Thoracic aorta (tissue), 2 donors: Measurements from ENCODE around the gene RASA3. TPM values are rescaled to one million over a fixed set of nuclear protein-coding genes. Genes with fewer than 3 reads are reported as not detected.

Experiments
- ATAC-seq: fragments of 150-250 bp; one replicate; pipeline ENCODE4 v1.8.0; 2017; ENCODE audit warnings: low read depth; ENCODE audit not compliant: insufficient number of reproducible peaks, low FRiP score
- DNase-seq: peaks from one replicate; pipeline ENCODE4 v3.0.0-alpha.2; 2020; ENCODE audit warnings: low spot score
- H3K27ac ChIP-seq, 2 donors: fragments of 200-600 bp; sonication (generic); 1 replicate in 1 of 2; 2 replicates in 1 of 2; pipeline ENCODE4 v1.5.1; 2016; ENCODE audit warnings: mild to moderate bottlenecking in 2 of 2, moderate library complexity in 2 of 2
- H3K27me3 ChIP-seq: fragments of 200-600 bp; sonication (generic); replicated peaks from 2 replicates; pipeline ENCODE4 v1.6.0; 2016; ENCODE audit warnings: mild to moderate bottlenecking; ENCODE audit not compliant: insufficient read depth
- H3K36me3 ChIP-seq: fragments of 200-600 bp; sonication (generic); one replicate; pipeline ENCODE4 v1.5.1; 2016
- H3K4me1 ChIP-seq, 2 donors: fragments of 200-600 bp; sonication (generic); 1 replicate in 1 of 2; 2 replicates in 1 of 2; pipeline versions ENCODE4 v1.5.1 to v1.6.0; 2016; ENCODE audit warnings: low read depth in 2 of 2, mild to moderate bottlenecking in 1 of 2; ENCODE audit not compliant: control insufficient read depth in 1 of 2
- H3K4me3 ChIP-seq: fragments of 200-600 bp; sonication (generic); 2 replicates; pipeline ENCODE4 v1.5.1; 2016; ENCODE audit warnings: mild to moderate bottlenecking
- H3K9me3 ChIP-seq: fragments of 200-600 bp; sonication (generic); 2 replicates; pipeline ENCODE4 v1.5.1; 2016
- CTCF ChIP-seq: fragments of 200-600 bp; sonication (generic); IDR thresholded peaks from one replicate; pipeline ENCODE4 v1.5.1; 2019; ENCODE audit warnings: antibody characterized with exemption
- total RNA-seq, 2 donors: library from RNA; depleted of rRNA; stranded (reverse); fragments of >200 nt; gene quantifications; one replicate each; pipeline versions ENCODE4 v1.1.0 to v1.2.3, GENCODE V29; 2016

RASA3 gene
- total RNA-seq, 2 donors from 2014 or later: 38.9 to 48.6 TPM

GRCh38 chr13:114080739-114081561 is 51.5 kb downstream of the RASA3 start:
- no peak for TF ChIP-seq CTCF
- Histone ChIP-seq H3K27ac (no peak overlapping the region), H3K4me1 (peaks cover 0 to 21% of the 10 kb centered on the region in 2 donors), H3K4me3 (no peak overlapping the region), H3K9me3 (no peaks in the 10 kb centered on the region), H3K36me3 (no peaks in the 10 kb centered on the region), H3K27me3 (no peaks in the 10 kb centered on the region)
- DNase-seq (no peak), ATAC-seq (no peak)

GRCh38 chr13:114079601-114080536 is 52.6 kb downstream of the RASA3 start:
- no peak for TF ChIP-seq CTCF
- DNase-seq (no peak), ATAC-seq (no peak)
- Histone ChIP-seq H3K27me3 (no peaks in the 10 kb centered on the region), H3K9me3 (no peaks in the 10 kb centered on the region), H3K27ac (no peak overlapping the region), H3K36me3 (no peaks in the 10 kb centered on the region), H3K4me1 (peaks cover 0 to 21% of the 10 kb centered on the region in 2 donors), H3K4me3 (no peak overlapping the region)

GRCh38 chr13:114078461-114079451 is 53.7 kb downstream of the RASA3 start:
- H3K27ac ChIP-seq: peak overlapping the region in 1 of 2 donors; percentile 17

GRCh38 chr13:114077933-114078325 is 54.5 kb downstream of the RASA3 start:
- no peak for ATAC-seq
- DNase-seq: no peak
- H3K4me3 ChIP-seq: no peak overlapping the region
- no peaks in the 10 kb centered on the region for H3K27me3 ChIP-seq
- no peak for TF ChIP-seq CTCF
- H3K36me3 ChIP-seq: no peaks in the 10 kb centered on the region
- peak overlapping the region in 1 of 2 donors; percentile 17 for H3K27ac ChIP-seq
- H3K9me3 ChIP-seq: no peaks in the 10 kb centered on the region
- peaks cover 0 to 21% of the 10 kb centered on the region in 2 donors for H3K4me1 ChIP-seq

More at GRCh38 chr13:114078461-114079451, 53.7 kb downstream of the RASA3 start:
- no peaks in the 10 kb centered on the region for H3K36me3 ChIP-seq
- no peaks in the 10 kb centered on the region for H3K9me3 ChIP-seq
- peaks cover 0 to 21% of the 10 kb centered on the region in 2 donors for H3K4me1 ChIP-seq
- TF ChIP-seq CTCF: no peak
- no peak overlapping the region for H3K4me3 ChIP-seq
- DNase-seq: no peak
- H3K27me3 ChIP-seq: no peaks in the 10 kb centered on the region
- no peak for ATAC-seq
